ENCODE data around the gene MAD2L1. TPM values are rescaled to one million over a fixed set of nuclear protein-coding genes. Genes with fewer than 3 reads are reported as not detected.

The MAD2L1 gene
- total RNA-seq = 1.3 and 2.2 TPM in 2 replicates

DNA sequence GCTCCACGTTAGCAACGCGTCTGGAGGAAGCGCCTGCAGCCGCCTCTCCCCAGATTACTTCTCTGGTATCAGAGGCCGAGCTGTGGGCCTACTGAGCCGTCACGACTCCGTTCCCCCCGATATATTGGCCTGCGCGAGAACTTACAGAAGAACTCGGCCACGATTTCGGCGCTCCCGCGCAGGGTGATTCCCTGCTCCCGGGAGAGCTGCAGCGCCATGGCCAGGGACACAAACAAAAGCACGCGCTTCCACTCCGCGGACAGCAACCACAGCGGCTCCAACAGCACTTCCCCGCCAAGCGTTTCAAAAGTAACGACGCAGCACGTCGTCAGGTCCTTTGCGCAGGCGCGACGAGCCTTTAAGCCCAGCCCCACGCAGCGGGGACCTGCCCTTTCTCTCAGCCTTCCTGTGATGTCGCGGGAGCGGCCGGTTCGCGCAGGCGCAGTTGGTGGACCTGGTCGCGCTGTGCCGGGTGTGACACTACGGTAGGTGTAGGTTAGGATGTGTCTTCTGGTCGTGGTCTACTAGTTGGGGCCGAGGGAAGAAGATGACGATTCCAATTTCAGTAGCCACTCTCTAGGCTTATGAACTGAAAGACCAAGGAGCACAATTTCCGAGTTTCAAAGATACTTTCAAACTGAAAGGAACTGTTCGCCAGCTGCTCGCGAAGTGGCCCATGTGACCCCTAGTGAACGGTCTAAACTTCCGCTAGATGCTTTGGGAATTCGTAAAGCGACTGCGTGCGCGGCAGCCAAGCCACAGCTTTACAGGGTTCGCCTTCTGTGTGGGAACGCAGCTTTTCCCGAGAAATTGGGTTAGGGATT, at the start of gene MAD2L1:
MAD2L1 (minus strand) TSS at position 332 of the 824 bp plus-strand sequence; CDS start at position 218, 114 bp downstream.
- no peaks in the 10 kb centered on the region for H3K27me3 ChIP-seq (ENCODE audit: control insufficient read depth, insufficient read depth, low read length)
- peak; percentile 95 for DNase-seq (ENCODE audit: low read depth)
- FAIRE-seq = peak; percentile 77
- TF ChIP-seq, protein P1, sequence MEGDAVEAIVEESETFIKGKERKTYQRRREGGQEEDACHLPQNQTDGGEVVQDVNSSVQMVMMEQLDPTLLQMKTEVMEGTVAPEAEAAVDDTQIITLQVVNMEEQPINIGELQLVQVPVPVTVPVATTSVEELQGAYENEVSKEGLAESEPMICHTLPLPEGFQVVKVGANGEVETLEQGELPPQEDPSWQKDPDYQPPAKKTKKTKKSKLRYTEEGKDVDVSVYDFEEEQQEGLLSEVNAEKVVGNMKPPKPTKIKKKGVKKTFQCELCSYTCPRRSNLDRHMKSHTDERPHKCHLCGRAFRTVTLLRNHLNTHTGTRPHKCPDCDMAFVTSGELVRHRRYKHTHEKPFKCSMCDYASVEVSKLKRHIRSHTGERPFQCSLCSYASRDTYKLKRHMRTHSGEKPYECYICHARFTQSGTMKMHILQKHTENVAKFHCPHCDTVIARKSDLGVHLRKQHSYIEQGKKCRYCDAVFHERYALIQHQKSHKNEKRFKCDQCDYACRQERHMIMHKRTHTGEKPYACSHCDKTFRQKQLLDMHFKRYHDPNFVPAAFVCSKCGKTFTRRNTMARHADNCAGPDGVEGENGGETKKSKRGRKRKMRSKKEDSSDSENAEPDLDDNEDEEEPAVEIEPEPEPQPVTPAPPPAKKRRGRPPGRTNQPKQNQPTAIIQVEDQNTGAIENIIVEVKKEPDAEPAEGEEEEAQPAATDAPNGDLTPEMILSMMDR (IDR thresholded peaks at IDR 0.05; ENCODE audit: insufficient read depth, low read length, severe bottlenecking) = no peak
- peak within 1 kb of the TSS; percentile 60 for H3K4me3 ChIP-seq (ENCODE audit: low read depth, low read length)
- no peaks in the 10 kb centered on the region for H3K36me3 ChIP-seq (ENCODE audit: control insufficient read depth, insufficient read depth, low read length)

- no peak for FAIRE-seq
Observed at GRCh38 chr4:120111745-120112144, 45.1 kb upstream of the MAD2L1 start.

DNA sequence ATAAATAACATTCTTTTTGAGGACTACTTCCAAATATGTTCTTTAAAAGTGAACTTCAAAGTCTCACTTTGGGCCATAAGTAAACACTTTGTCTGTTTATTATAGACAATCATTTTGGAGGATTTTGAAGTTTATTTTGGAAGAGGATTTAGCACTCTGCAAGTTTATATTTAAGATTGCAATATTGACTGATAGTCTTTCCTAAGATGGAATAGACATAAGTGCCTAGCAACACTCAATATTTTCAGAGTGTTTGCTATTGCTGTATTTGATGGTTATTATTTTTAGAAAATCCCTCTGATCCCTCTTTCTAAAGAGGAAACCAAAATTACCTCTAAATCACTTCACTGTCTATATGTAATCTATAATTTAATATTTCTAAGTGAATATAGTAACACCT, 42.8 kb upstream of the MAD2L1 start:
- Histone ChIP-seq H3K36me3 (ENCODE audit: control insufficient read depth, insufficient read depth, low read length) (no peaks in the 10 kb centered on the region), H3K4me3 (ENCODE audit: low read depth, low read length) (no peak overlapping the region), H3K27me3 (ENCODE audit: control insufficient read depth, insufficient read depth, low read length) (no peaks in the 10 kb centered on the region)
- no peak for FAIRE-seq
- TF ChIP-seq, protein P1 (IDR thresholded peaks at IDR 0.05; ENCODE audit: insufficient read depth, low read length, severe bottlenecking) = no peak
- no peak for DNase-seq (ENCODE audit: low read depth)

More at GRCh38 chr4:120111745-120112144, 45.1 kb upstream of the MAD2L1 start:
- DNase-seq (ENCODE audit: low read depth) = no peak
- TF ChIP-seq, protein P1 (IDR thresholded peaks at IDR 0.05; ENCODE audit: insufficient read depth, low read length, severe bottlenecking) = no peak
- H3K36me3 ChIP-seq (ENCODE audit: control insufficient read depth, insufficient read depth, low read length) = no peaks in the 10 kb centered on the region
- H3K27me3 ChIP-seq (ENCODE audit: control insufficient read depth, insufficient read depth, low read length) = no peaks in the 10 kb centered on the region
- H3K4me3 ChIP-seq (ENCODE audit: low read depth, low read length) = no peak overlapping the region

- Histone ChIP-seq H3K27me3 (ENCODE audit: control insufficient read depth, insufficient read depth, low read length) (no peaks in the 10 kb centered on the region), H3K36me3 (ENCODE audit: control insufficient read depth, insufficient read depth, low read length) (no peaks in the 10 kb centered on the region), H3K4me3 (ENCODE audit: low read depth, low read length) (no peak overlapping the region)
- FAIRE-seq (no peak), DNase-seq (ENCODE audit: low read depth) (no peak)
- TF ChIP-seq, protein P1 (IDR thresholded peaks at IDR 0.05; ENCODE audit: insufficient read depth, low read length, severe bottlenecking) = no peak
Observed at GRCh38 chr4:120105472-120105871, 38.8 kb upstream of the MAD2L1 start.

- DNase-seq (ENCODE audit: low read depth) = peak; percentile 59
- Histone ChIP-seq H3K36me3 (ENCODE audit: control insufficient read depth, insufficient read depth, low read length) (no peaks in the 10 kb centered on the region), H3K27me3 (ENCODE audit: control insufficient read depth, insufficient read depth, low read length) (no peaks in the 10 kb centered on the region), H3K4me3 (ENCODE audit: low read depth, low read length) (no peak overlapping the region)
- TF ChIP-seq, protein P1 (IDR thresholded peaks at IDR 0.05; ENCODE audit: insufficient read depth, low read length, severe bottlenecking) = no peak
- no peak for FAIRE-seq
Observed at GRCh38 chr4:120096508-120097297, 30.1 kb upstream of the MAD2L1 start.

All from bronchial epithelial cell (primary cell).